ENCODE measurements around the gene PC. TPM values are rescaled to one million over a fixed set of nuclear protein-coding genes. Genes with fewer than 3 reads are reported as not detected.
"Not testable (repeated sequence)": the region's sequence is repeated elsewhere in the genome, so short reads cannot be mapped to it uniquely, and the experiment has no call there.

Gene PC
- total and polyA plus RNA-seq, 10 donors: 3.4 to 8.8 (median 5.3) TPM

DNA sequence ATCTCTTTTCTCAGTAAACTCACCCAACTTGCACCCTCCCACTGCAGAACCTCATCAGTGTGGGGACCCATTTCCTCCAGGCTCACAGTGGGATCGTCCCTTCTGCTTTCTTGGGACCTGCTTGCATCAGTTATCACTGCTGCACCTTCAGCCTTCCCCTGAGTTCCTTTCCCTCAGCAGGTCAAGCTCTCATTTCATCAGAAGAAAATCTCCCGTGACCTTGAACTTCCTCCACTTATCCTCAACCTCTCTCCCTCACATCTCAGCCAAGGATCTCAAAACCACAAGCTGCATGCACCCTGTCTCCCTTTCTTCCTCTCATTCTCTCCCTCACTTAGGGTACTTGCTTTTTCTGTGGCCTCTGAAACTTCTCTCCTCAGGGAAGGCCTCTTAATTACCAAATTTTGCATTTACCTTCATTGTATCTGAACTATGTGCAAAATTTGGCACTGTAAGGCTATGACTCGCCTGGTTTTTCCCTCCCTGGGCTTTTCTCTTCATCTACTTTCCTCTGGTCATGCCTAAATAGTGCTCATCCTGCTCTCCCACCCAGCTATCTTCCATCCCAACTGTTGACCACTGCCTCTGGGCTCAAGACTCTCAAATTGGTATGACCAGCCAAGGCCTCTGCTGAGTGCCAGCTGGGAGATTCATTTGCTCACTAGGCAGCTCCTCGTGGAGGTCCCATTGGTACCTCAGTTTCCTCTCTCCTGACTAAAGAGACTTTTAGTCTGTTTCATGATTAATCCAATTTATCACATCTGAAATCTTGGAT is 117.7 kb downstream of the PC start:
- H3K4me1 ChIP-seq: peaks cover 21 to 72% (median 50%) of the 10 kb centered on the region in 6 donors
- H3K4me3 ChIP-seq: no peak overlapping the region
- H3K9me3 ChIP-seq: no peaks in the 10 kb centered on the region
- WGBS, 5 donors: 64 to 80% (median 78%) methylated on average over 4 of the region's 4 CpGs
- DNase-seq: no peak
- no peaks in the 10 kb centered on the region for H3K27me3 ChIP-seq (replicated peaks in 1 of 7)
- no peak for TF ChIP-seq POLR2AphosphoS5 (IDR thresholded peaks at IDR 0.05)
- no peak for TF ChIP-seq POLR2A (IDR thresholded peaks at IDR 0.05)
- TF ChIP-seq, protein P1, sequence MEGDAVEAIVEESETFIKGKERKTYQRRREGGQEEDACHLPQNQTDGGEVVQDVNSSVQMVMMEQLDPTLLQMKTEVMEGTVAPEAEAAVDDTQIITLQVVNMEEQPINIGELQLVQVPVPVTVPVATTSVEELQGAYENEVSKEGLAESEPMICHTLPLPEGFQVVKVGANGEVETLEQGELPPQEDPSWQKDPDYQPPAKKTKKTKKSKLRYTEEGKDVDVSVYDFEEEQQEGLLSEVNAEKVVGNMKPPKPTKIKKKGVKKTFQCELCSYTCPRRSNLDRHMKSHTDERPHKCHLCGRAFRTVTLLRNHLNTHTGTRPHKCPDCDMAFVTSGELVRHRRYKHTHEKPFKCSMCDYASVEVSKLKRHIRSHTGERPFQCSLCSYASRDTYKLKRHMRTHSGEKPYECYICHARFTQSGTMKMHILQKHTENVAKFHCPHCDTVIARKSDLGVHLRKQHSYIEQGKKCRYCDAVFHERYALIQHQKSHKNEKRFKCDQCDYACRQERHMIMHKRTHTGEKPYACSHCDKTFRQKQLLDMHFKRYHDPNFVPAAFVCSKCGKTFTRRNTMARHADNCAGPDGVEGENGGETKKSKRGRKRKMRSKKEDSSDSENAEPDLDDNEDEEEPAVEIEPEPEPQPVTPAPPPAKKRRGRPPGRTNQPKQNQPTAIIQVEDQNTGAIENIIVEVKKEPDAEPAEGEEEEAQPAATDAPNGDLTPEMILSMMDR (IDR thresholded peaks at IDR 0.05 in 8 of 11, conservative IDR thresholded peaks at IDR 0.05 in 3 of 11): no peak
- intact Hi-C loops (cut with DNase I; ENCODE audit: low total_unique reads): no loop called here
- H3K27ac ChIP-seq: peak overlapping the region in 4 of 8 donors; percentile 2 to 26 (median 8)
- peaks cover 0 to 43% (median 14%) of the 10 kb centered on the region in 6 donors for H3K36me3 ChIP-seq

DNA sequence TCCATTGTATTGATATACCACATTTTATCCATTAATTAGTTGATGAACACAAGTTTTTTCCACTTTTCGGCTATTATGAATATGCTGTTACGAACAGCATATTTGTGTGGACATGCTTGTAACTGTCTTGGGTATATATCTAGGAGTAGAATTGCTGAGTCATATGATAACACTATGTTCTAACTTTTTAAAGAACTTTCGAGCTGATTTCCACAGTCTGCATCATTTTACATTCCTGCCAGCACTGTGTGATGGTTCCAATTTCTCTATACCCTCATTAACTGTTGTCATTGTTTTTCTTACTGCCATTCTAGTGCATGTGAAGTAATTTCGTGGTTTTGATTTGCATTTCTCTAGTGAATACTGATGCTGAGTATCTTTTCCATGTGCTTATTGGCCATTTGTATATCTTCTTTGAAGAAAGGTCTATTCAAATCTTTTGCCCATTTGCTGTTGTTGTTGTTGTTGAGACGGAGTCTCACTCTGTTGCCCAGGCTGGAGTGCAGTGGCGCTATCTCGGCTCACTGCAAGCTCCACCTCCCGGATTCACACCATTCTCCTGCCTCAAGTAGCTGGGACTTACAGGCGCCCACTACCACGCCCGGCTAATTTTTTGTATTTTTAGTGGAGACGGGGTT is 122.3 kb downstream of the PC start:
- Histone ChIP-seq H3K4me1 (peaks cover 2 to 47% (median 25%) of the 10 kb centered on the region in 6 donors), H3K36me3 (peaks cover 0 to 34% (median 10%) of the 10 kb centered on the region in 6 donors), H3K27me3 (replicated peaks in 1 of 7) (no peaks in the 10 kb centered on the region), H3K4me3 (no peak overlapping the region), H3K9me3 (no peaks in the 10 kb centered on the region), H3K27ac (peak overlapping the region in 1 of 8 donors; percentile 10)
- no peak for DNase-seq
- TF ChIP-seq, protein P1 (IDR thresholded peaks at IDR 0.05 in 8 of 11, conservative IDR thresholded peaks at IDR 0.05 in 3 of 11): no peak
- TF ChIP-seq POLR2A (IDR thresholded peaks at IDR 0.05) (no peak), POLR2AphosphoS5 (IDR thresholded peaks at IDR 0.05) (no peak)
- WGBS, 5 donors: 81 to 91% (median 83%) methylated on average over 12 of the region's 12 CpGs
- intact Hi-C loops (cut with DNase I; ENCODE audit: low total_unique reads): no loop called here

DNA sequence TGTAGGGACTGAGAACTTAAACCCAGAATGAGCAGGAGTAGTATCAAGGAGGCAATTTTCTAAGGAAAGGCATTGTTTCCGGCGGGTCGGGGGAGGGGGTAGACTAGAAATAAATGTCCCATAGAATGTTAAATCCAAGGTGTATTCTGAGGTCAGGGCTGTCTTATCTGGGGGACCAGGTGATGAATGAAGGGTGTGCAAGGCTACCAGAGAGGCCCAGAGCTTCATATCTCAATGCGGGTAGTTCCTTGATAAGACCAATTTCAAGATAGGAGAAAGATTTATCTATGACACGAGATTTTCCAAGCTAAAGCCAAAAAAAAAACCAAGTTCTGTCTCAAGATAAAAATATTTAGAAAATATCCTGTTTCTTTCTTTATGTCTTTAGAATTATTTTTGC is 123.2 kb downstream of the PC start:
- Histone ChIP-seq H3K9me3 (no peaks in the 10 kb centered on the region), H3K4me3 (no peak overlapping the region), H3K27me3 (replicated peaks in 1 of 7) (no peaks in the 10 kb centered on the region), H3K36me3 (peaks cover 0 to 31% (median 10%) of the 10 kb centered on the region in 6 donors), H3K4me1 (peaks cover 2 to 38% (median 17%) of the 10 kb centered on the region in 6 donors), H3K27ac (peak overlapping the region in 1 of 8 donors; percentile 22)
- 73 to 84% (median 79%) methylated on average over 5 of the region's 5 CpGs for WGBS, 5 donors
- no peak for DNase-seq
- intact Hi-C loops (cut with DNase I; ENCODE audit: low total_unique reads): loop anchor here (1.0 kb wide), 1 partner anchor 139 kb away; no protein-coding TSS in a partner anchor
- TF ChIP-seq POLR2AphosphoS5 (IDR thresholded peaks at IDR 0.05) (no peak), POLR2A (IDR thresholded peaks at IDR 0.05) (no peak)
- TF ChIP-seq, protein P1 (IDR thresholded peaks at IDR 0.05 in 8 of 11, conservative IDR thresholded peaks at IDR 0.05 in 3 of 11): no peak

DNA sequence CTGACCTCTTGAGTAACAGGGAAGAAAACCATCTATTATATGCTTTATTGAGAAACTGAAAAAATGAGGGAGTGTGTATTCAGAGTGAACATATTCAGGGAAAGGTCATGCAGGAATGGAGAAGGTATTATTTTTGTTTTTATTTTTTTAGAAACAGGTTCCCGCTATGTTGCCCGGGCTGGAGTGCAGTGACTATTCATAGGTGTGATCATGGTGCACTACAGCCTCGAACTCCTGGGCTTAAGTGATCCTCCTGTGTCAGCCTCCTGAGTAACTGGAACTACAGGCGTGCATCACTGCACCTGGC is 123.7 kb downstream of the PC start:
- Histone ChIP-seq H3K9me3 (no peaks in the 10 kb centered on the region), H3K36me3 (peaks cover 0 to 27% (median 10%) of the 10 kb centered on the region in 6 donors), H3K27ac (peak overlapping the region in 1 of 8 donors; percentile 22), H3K4me3 (no peak overlapping the region), H3K4me1 (peaks cover 2 to 33% (median 13%) of the 10 kb centered on the region in 6 donors), H3K27me3 (replicated peaks in 1 of 7) (no peaks in the 10 kb centered on the region)
- DNase-seq: no peak
- TF ChIP-seq POLR2AphosphoS5 (IDR thresholded peaks at IDR 0.05): no peak
- TF ChIP-seq, protein P1 (IDR thresholded peaks at IDR 0.05 in 8 of 11, conservative IDR thresholded peaks at IDR 0.05 in 3 of 11): peak in 5 of 11 experiments; percentile 5 to 37 (median 15)
- no peak for TF ChIP-seq POLR2A (IDR thresholded peaks at IDR 0.05)
- intact Hi-C loops (cut with DNase I; ENCODE audit: low total_unique reads): loop anchor here (1.0 kb wide), 1 partner anchor 138 kb away; no protein-coding TSS in a partner anchor
- 61 to 71% (median 64%) methylated on average over 4 of the region's 4 CpGs for WGBS, 5 donors

DNA sequence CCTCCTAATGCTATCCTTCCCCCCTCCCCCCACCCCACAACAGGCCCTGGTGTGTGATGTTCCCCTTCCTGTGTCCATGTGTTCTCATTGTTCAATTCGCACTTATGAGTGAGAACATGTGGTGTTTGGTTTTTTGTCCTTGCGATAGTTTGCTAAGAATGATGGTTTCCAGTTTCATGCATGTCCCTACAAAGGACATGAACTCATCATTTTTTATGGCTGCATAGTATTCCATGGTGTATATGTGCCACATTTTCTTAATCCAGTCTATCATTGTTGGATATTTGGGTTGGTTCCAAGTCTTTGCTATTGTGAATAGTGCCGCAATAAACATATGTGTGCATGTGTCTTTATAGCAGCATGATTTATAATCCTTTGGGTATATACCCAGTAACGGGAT is 133.6 kb downstream of the PC start:
- H3K4me1 ChIP-seq; DNase-seq; H3K4me3 ChIP-seq; H3K9me3 ChIP-seq; H3K27ac ChIP-seq; intact Hi-C loops (cut with DNase I; ENCODE audit: low total_unique reads); H3K27me3 ChIP-seq (replicated peaks in 1 of 7): not testable (repeated sequence)
- WGBS, 5 donors: 89 to 100% (median 98%) methylated on average over 3 to 4 of the region's 4 CpGs
- H3K36me3 ChIP-seq: peaks cover 0 to 16% (median 0%) of the 10 kb centered on the region in 6 donors
